Measurements from ENCODE around the gene TMEM213.

DNA sequence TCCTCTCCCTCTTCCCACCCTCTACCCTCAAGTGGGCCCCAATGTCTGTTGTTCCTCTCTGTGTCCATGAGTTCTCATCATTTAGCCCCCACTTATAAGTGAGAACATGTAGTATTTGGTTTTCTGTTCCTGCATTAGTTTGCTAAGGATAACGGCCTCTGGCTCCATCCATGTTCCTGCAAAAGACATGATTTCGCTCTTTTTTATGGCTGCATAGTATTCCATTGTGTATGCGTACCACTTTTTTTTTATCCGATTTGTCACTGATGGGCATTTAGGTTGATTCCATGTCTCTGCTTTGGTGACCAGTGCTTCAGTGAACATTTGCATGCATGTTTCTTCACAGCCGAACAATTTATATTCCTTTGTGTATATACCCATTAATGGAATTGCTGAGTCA lies 51.9 kb downstream of the TMEM213 start:
- TF ChIP-seq, protein P1, sequence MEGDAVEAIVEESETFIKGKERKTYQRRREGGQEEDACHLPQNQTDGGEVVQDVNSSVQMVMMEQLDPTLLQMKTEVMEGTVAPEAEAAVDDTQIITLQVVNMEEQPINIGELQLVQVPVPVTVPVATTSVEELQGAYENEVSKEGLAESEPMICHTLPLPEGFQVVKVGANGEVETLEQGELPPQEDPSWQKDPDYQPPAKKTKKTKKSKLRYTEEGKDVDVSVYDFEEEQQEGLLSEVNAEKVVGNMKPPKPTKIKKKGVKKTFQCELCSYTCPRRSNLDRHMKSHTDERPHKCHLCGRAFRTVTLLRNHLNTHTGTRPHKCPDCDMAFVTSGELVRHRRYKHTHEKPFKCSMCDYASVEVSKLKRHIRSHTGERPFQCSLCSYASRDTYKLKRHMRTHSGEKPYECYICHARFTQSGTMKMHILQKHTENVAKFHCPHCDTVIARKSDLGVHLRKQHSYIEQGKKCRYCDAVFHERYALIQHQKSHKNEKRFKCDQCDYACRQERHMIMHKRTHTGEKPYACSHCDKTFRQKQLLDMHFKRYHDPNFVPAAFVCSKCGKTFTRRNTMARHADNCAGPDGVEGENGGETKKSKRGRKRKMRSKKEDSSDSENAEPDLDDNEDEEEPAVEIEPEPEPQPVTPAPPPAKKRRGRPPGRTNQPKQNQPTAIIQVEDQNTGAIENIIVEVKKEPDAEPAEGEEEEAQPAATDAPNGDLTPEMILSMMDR (IDR thresholded peaks at IDR 0.05): no peak
- no peak for TF ChIP-seq POLR2A (IDR thresholded peaks at IDR 0.05)
- no peak for TF ChIP-seq POLR2AphosphoS5 (IDR thresholded peaks at IDR 0.05)
- no peak for TF ChIP-seq EP300 (IDR thresholded peaks at IDR 0.05)

Data from gastroesophageal sphincter (tissue), 3 donors.